HG02870 (cell line): Measurements from ENCODE around the gene DYNC2I2.

ENCODE experiments used
- ATAC-seq: cut with Tn5 transposase; IDR thresholded peaks from one replicate; pipeline ENCODE4 v1.9.1; 2021; ENCODE audit warnings: mild to moderate bottlenecking, moderate library complexity; ENCODE audit not compliant: unreplicated experiment

The DYNC2I2 gene

DNA sequence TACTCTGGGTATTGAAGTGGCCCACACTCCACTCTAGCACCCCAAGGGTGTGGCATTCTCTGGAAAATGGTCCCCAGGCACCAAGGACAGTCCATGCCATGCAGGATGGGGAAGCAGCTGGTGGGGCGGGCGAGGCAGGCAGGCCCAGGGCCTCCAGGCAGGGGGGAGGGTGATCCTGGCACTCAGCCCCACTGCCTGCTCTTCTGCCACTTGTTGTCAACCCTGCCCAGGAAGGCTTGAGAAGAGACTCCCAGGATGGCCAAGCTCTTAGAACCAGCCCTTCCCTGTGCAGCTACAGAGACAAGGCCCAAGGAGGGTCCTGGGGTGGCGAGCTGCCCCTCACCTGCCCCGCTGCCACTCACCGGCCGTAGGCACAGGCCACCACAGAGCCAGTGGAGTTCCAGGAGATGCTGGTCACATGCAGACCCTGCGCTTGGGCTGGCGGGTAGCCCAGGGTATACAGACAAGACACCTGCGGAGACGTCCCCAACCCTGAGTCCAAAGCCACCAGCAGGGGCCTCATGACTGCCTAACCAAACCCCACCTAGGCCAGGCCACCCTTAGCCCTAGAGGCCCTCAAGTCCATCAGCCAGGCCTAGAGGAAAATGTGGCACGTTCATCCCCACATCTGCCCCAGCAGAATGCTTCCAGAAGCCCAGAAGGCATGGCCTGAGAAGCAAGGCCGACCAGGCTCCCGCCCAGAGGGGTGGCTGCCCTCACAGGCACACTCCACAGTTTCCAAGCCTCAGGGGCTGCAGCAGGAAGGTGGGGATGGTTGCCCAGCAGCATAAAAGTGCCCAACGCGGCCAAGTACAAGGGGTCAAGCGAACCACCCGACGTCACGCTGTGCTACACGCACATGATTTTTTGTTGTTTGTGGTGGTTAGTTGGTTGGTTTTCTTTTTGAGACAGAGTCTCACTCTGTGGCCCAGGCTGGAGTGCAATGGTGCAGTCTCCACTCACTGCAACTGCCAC lies 19.8 kb downstream of the DYNC2I2 start:
- no peak for ATAC-seq

DNA sequence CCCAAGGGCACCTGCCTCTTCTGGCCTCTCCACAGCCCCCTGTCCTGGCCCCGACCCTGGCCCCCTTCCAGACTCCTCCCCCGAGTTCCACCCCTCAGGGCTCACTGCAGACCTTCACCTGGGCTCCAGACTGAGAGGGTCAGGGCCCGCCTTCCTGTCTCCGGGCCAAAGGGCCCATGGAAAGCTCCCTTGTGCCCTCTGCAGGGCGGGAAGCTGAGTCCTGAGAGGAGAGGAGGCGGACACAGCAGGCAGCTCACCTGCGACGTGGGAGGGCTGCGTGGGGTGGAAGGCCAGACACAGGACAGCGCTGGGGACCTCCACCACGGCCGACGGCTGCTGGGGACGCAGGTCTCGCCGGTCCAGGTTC lies 20.6 kb downstream of the DYNC2I2 start:
- ATAC-seq, result no peak

DNA sequence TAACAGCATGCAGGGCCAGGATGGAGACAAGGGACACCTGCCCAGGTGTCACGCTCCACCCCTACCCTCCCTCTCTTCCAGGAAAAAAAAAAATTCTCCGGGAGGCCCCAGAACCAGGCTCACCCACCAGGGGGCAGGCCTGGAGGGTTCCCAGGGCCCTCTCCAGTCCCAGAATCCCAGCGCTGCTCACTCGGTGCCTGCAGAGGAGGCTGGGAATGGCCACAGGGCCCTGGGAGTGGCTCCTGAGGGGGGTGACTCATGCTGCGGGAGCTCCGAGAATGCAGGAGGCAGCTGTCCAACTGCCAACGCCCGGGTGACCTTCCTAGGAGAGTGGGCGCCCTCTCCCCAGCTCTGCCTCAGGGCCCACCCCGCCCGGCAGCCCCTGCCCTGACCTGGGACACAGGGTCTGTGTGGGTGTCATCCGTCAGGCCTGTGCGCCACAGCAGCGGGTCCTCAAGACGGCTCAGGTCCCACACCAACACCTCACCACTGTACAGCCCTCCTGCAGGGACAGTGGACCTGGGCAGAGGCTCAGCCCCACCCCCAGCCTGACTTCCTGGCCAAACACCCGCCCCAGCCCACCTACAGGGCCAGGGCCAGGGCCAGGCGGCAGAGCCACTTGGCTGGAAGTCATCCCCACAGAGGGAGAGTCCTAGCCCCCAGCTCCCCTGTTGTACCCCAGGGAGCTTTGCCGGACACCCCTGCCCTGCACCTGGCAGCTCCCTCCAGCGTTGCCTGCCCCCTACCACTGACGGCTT lies 21.2 kb downstream of the DYNC2I2 start:
- ATAC-seq, result no peak

DNA sequence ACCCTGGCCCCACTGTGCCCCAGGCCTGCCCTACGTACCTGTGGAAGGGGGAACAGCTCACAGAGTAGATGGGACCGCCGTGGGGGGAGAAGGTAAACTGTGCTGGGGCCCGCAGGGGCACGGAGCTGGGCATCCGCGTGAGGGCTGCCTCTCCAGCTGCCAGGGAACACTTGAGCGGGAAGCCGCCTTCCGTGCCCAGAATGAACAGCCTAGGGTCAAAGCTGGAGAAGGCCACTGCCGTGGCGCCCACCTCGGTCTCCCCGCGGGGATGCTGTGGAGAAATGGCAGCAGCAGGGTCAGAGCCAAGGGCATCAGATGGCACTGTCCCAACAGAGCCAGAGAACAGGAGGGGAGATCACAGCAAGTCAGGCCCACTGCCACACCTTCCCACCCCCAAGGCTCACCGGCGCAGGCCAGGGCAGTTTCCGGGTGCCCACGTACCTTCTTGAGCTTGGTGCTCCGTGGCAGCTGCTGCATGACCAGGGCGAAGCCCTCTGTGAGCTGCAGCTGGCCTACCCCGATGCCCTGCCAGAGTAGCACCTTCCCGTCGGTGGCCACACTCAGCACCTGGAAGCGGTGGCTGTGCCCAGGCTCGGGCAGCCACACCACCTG lies 21.9 kb downstream of the DYNC2I2 start:
- ATAC-seq, result no peak

DNA sequence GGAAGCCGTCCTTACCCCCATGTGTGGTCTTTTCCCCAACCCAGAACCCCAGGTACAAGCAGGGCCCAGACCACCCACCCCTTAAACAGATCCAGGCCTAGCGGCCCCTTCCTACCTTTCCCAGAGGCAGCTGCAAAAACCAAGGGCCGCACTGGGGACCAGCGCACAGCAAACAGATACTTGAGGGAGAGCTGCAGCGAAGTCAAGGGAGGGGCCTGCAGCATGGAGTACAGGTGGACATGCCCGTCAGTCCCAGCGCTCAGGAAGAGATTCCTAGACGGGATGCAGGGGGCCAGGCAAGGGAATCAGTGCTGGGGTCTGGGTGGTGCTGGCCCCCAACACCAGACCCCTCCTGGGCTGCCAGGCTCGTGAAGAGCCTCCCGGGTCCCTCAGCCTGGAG lies 22.5 kb downstream of the DYNC2I2 start:
- ATAC-seq, result no peak

DNA sequence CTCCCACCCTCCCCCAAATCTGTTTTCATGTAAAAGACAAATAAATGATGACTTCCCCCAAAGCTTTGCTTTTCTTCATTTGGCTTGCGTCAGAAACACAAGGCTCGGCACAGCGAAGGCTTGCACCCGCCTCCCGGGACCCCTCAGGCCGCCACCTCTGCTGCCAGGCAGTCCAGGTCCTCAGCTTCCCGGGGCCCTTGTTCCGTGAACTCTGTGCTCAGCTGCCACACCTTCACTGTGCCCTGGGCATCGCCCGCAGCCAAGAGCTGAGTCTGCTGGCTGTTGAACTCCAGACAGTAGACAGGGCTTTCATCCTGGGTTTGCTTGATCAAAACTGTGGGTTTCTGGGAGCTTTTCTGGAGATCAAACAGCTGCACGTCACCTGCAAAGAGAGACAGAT lies 23.0 kb downstream of the DYNC2I2 start:
- ATAC-seq, result no peak

DNA sequence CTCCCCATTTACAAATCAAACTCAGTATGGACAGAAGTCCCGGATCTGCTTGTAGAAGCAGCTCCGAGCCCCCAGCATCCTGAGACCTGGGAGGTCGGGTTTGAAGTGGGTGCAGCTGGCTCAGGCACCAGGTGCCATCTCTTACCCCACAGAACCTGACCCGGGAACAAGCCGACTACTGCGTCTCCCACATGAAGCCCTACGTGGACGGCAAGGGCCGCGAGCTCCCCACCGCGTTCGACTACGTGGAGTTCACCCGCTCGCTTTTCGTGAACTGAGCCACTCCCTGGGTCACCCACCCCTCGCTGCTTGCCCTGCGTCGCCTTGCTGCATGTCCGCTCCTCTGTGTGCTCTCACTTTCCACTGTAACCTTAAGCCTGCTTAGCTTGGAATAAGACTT lies 23.6 kb downstream of the DYNC2I2 start:
- ATAC-seq, result no peak

DNA sequence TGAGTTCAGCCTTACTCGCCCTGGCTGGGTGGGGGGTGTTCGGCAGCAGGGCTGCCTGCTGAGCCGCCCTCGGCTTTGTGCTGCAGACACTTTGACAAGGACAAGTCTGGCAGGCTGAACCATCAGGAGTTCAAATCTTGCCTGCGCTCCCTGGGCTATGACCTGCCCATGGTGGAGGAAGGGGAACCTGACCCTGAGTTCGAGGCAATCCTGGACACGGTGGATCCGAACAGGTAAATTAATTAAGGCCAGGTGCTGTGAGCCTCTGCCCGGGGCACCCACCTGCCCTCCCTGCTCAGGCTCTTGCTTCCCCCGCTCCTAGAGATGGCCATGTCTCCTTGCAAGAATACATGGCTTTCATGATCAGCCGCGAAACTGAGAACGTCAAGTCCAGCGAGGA lies 24.2 kb downstream of the DYNC2I2 start:
- ATAC-seq, result no peak

DNA sequence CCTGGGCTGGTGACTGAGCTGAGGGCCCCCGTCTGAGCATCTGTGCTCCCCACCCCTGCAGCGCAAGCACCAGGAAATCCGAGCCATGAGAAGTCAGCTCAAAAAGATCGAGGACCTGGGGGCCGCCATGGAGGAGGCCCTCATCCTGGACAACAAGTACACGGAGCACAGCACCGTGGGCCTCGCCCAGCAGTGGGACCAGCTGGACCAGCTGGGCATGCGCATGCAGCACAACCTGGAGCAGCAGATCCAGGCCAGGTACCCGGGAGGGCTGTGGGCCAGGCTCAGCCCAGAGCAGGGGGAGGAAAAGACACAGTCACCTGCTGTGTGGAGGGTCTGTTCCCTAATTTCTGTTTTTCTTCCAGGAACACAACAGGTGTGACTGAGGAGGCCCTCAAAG lies 24.6 kb downstream of the DYNC2I2 start:
- no peak for ATAC-seq

DNA sequence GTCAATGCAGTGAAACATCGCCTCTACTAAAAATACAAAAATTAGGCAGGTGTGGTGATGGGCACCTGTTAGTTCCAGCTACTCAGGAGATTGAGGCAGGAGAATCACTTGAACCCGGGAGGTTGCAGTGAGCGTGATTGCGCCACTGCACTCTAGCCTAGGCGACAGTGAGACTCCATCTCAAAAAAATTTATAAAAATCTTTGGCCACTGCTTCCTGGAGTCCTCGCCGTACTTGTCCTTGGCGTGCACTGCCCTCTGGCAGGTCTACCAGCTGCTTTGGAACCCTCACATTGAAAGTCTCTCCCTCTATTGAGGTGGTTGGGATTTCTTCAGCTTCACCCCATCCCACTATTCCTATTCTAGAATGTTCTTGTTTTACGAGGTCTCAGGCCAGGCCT lies 25.0 kb downstream of the DYNC2I2 start:
- ATAC-seq, result no peak

DNA sequence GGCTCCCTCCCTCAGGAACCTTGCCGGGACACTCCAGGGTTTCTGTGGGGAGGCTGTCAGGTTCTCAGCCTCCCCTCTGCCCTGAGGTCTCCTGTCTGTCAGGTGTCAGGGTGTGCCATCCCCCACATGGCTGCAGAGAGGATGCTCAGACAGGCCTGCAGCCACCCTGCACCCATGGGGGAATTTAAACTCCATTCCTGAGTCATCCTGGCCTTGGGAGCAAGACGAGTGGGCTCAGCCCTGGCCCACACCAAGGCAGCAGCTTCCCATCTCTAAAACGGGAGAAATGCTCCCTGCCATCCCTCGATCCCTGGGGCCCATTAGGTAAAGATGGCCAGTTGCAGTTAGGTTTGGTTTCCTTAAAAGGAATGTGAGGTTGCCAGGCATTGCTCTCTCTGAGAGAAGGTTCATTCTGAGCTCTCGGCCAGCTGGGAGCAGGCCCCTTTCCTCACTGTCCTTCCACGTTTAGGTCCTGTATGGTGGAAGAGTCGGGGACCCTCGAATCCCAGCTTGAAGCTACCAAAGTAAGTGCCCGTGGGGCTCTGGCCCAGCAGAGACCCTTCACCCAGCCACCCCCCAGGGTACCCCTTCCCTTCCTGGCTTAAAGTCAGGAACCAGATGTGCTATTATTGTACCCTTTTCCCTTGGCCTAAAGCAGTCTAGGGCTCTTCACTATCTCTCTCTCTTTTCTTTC lies 26.6 kb downstream of the DYNC2I2 start:
- ATAC-seq, result no peak

DNA sequence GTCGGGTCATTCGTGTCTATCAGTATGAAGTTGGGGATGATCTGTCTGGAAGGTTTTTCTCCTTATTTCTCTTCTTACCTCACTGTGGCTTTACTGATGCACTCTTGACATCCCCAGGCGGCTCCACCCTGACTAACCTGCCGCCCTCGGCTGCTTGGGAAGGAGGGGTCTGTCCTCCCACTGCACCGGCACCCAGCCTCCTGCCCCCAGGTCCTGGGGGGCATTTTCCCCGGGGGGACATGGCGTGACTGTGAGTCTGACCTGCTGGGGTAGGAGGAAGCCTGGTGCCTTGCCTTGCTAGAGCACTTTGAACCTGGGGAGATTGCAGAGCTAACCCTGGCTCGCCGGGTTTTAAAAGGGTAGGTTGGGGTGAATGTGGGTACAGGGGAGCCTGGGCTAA lies 27.5 kb downstream of the DYNC2I2 start:
- ATAC-seq, result no peak

DNA sequence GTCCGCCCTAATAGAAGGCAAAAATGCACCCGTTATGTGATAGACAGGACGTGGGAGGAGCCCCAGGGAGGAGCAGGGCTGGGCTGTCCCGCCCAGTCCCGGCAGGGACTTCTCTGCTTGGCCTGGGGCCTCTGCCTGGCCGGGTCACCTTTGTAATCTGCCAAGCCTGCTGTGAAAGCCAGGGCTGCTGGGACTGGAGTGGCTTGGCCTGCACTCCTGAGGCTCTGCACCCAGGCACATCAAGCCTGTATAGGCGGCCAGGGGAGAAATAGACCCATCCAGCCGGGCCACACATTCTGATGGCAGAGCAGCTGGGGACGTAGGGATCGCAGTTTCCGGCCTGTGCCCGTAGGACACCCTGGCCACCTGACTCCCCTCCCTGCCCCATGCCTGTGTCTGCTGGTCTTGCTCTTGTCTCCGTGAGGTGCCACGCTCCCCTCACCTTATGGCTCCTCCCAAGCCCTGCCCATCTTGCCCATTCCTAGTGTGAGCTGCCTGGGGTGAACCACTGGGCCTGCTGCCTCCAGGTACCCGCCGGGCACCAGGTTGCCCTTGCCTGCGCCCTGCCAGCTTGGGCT lies 28.1 kb downstream of the DYNC2I2 start:
- no peak for ATAC-seq

DNA sequence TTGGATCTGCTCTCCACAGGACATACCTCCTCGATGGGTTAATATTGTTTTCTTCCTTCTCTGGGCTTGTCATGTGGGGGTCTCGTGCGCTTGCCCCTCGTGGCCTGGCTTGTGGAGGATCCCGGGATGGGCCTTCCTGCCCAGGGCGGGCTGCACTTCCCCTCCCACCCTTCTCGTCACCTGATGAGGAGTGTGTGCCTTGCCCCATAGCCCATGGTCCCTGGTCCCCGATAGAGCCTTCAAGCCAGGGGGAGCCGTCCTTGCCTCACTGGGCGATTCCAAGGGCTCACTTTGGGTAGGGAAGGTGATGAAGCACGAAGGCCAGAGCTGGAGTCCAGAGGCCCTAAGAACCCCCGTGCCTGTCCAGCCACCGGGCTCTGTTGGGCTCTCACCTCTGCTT lies 28.7 kb downstream of the DYNC2I2 start:
- no peak for ATAC-seq

DNA sequence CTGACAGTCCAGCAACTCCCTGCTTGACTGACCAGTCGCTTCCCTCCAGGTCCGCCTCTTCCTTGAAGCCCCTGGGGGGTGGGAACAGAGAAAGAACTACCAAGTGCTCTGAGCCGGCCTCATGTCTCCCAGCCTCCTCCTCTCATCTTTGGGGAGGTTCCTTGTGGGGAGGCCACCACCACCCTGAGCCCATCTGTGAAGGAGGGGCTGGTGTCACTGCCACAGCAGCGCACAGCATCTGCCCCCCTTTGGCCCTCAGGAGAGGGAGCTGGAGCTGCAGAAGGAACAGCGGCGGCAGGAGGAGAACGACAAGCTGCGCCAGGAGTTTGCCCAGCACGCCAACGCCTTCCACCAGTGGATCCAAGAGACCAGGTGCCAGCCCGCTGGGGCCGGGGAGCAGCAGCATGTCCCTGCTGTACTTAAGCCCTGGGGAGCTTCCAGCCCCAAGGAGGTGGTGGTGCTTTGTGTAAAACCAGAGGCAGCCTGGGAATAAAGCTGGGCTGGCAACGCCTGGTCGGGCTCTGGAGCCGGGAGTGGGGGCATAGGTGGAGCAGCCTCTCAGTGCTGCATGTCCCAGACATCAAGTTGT lies 29.4 kb downstream of the DYNC2I2 start:
- ATAC-seq, result no peak

DNA sequence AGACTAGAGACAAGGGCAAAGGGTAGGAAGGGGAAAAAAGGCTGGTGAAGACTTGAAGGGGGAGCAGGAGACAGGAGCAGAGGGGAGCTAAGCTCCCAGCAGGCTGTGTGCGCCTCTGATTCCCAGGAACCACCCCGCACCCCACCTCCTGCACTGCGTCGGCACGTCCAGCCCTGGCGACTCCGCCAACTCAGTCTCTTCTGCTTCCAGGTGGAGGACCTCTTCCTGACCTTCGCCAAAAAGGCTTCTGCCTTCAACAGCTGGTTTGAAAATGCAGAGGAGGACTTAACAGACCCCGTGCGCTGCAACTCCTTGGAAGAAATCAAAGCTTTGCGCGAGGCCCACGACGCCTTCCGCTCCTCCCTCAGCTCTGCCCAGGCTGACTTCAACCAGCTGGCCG lies 30.5 kb downstream of the DYNC2I2 start:
- no peak for ATAC-seq

DNA sequence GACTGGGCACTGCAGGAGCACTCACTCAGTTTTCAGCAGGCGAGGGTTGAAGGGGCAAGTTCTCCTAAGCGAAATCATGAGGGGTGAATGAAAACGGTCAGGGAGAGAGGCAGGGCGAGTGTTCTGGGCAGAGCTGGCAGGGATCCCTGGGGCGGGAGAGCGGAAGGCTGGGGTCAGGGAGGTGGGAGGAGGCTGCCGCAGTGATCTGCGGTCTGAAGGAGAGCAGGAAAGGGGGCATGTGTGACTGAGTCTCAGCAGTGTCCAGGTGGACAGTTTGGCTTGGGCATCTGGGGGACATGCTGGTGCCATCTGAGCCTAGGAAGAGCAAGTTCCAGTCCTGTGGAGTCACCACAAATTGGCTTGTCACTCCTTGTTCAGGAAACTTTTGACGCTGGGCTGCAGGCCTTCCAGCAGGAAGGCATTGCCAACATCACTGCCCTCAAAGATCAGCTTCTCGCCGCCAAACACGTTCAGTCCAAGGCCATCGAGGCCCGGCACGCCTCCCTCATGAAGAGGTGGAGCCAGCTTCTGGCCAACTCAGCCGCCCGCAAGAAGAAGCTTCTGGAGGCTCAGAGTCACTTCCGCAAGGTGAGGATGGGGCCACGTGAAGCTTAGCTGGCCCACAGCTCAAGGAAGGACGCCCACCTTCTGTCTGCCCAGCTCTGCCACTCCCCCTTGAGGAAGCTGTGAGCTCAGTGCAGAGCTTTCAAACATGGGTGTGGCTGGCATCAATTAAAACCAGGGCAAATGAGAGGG lies 31.1 kb downstream of the DYNC2I2 start:
- no peak for ATAC-seq

DNA sequence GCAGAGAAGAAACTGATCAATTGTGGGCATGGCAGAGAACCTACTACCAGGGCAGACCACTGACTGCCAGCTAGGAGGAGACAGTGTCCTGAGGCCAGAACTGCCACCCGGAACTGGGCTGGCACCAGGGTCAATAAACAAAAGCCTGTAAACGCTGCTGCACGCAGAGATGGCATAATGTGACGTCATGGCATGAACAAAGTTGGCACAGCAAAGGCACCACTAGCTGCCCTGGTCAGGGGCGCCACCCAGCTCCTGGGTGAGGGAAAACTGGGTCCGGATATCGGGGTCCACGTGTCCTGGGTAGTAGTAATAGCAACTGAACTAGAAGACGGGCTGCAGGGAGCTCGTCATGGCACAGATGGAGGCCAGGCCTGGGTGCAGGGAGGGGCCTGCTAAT lies 32.1 kb downstream of the DYNC2I2 start:
- no peak for ATAC-seq

DNA sequence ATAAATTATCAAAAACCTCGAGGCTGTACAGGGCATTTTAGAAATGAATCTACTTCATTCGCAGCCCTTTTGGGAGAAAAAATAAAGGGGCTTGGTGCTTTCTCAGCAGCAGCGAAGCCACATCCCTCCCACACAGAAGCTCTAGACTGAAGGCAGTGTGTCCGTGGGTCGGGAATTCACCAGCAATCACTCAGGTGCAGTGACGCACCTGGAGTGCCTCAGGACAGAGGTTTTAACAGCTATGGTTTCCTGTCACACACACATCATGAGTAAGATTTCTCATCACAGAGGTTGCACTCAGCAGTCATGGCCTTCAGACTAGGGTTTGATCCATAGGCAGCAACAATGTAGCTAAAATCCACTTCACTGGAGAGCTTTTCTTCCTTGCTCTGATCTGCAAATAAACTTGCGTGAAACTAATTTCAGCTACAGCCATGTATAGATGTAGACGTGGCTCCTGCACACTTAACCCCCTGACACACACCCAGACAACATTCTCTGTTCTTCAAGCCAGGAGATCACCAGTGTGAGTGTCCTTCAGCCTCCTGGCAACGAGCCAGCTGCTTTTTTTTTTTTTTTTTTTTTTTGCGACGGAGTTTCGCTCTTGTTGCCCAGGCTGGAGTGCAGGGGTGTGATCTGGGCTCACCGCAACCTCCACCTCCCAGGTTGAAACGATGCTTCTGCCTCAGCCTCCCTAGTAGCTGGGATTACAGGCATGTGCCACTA lies 34.8 kb downstream of the DYNC2I2 start:
- no peak for ATAC-seq
